Dedifferentiated amniotic fluid mesenchymal stem cell (primary cell): Measurements from ENCODE around the gene NFATC1.
A peak's percentile ranks its signal among the peaks of the same experiment; 100 is the strongest.
"Not testable (repeated sequence)": the region's sequence is repeated elsewhere in the genome, so short reads cannot be mapped to it uniquely, and the experiment has no call there.

Experiments
- DNase-seq: peaks from one replicate; pipeline ENCODE4 v3.0.0-alpha.2; 2016; ENCODE audit errors: extremely low spot score

Gene NFATC1

DNA sequence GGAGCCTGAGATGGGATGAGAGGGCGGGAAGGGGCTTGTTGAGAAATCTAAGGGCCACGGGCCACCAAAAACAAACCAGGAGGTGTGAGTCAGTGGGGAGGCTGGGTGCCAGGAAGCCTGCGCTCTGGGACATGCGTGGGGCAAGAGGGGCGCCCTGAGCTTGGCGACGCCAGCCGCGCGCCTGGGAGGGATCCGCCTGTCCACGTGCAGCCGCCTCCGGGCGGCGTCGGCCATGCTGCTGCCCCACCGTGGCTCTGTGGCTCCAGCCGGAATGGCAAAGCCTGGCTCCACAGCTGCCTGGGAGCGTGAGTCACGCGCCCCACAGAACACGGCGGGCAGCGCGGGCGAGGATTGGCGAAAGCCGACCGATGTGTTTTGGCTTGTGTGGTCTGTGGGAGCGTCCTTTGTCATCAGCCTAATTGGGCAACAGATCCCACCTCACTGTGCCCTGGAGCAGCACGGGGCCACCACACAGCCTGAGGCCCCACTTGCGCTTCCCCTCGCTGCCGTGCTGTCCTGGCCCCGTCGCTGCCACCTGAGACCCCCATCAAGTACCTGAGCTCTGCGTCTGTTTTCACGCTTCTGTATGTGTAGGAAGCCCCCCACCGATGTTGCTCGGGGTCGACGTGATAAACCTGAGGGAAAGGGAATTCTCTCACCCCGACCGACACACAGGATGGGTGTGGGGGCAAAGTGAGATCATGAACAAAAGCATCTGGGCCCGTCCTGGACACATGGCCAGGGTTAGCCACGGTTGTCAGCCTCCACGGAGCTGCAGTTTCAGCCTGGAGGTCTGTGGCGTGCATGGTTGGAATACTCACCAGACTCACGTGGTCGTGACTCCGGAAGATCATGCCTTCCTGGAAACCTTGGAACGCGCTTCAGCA, 80.5 kb downstream of the NFATC1 start:
- no peak for DNase-seq

DNA sequence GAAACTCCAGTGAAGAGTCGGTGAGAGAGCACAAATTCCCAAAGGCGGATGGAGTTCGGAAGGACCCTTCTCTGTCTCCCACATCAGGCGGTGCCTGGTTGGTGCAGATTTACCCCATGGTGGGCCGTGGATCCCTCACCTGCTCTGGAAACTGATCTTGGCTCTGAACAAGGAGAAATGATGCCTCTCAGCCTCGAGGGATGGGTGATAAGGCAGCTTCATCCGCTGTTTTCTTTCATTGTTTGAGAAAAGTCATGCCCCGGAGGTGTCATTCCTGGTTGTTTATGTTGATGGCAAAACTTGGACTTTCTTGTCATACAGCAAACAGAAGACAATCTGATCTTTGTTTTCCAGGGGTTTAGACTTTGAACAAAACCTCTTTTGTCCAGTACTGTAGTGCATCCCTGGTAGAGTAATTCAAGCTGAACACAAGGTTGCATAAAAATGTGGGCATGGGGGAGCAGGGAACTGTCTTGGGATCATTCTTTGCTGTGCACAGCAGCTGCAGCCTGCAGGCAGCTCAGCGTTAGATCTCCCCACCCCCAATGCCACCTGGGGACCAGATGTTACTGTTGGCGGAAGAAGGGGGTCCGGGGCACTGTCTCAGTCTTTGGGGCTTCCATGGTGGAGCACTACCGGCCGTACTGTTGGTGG, 81.3 kb downstream of the NFATC1 start:
- DNase-seq = no peak

DNA sequence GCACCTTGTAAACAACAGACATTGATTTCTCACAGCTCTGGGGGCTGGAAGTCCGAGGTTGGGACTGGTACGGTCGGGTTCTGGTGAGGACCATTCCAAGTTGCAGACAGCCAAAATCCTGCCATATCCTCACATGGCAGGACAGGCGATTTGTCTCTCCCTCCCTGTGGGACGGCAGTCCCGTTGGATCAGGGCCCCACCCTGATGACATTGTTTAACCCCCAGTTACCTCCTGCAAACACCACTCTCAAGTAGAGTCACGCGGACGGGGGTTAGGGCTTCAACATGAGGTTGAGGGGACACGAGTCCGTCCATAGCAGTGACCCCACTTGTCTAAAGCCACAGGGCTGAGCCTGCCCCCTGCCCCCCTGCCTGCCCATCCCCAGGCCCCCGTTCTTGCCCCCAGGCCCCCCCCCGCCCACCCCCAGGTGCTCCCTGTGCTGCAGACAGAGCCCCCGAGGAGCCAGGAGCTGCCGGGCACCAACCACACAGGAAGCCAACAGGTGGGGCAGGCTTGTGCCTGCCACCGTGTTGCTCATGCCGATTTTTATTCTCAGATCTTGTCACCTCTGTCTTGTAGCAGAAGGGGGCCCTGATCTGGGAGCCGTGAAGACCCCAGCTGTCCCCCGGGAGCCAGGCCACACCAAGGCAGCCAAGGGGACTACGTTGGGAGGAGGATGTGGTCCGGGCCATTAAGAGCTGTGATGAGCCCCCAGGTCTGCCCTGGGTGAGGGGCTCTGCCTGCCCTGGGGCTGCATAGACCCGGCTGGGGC, 82.2 kb downstream of the NFATC1 start:
- no peak for DNase-seq

DNA sequence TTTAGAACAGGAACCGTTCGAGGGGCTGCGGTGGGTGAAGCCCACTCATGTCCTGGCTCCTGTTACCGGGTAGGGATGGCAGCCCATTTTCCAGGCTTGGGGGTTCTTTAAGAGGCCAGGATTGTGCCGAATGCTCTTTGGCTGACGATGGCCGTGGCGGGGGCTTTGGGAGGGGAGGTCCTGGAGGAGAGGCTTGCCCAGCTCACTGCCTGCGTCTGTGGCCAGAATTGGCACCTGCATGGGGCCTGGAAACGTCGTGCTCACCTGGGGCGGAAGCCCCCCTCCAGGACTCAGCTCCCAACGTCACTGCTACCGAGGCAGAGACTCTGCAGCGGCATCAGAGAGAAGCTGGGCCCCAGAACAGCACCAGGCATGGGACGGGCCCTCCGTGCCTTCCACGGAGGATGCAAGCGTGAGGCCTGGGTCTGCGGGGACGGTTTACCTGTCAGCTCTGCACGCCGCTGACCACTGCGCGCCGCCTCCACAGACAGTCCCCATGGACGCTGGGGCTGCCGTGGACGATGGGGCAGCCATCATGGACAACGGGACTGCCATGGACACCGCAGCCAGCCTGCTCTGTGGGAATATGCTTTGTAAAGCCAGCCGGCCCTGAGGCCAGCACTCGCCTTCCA, 82.9 kb downstream of the NFATC1 start:
- no peak for DNase-seq

DNA sequence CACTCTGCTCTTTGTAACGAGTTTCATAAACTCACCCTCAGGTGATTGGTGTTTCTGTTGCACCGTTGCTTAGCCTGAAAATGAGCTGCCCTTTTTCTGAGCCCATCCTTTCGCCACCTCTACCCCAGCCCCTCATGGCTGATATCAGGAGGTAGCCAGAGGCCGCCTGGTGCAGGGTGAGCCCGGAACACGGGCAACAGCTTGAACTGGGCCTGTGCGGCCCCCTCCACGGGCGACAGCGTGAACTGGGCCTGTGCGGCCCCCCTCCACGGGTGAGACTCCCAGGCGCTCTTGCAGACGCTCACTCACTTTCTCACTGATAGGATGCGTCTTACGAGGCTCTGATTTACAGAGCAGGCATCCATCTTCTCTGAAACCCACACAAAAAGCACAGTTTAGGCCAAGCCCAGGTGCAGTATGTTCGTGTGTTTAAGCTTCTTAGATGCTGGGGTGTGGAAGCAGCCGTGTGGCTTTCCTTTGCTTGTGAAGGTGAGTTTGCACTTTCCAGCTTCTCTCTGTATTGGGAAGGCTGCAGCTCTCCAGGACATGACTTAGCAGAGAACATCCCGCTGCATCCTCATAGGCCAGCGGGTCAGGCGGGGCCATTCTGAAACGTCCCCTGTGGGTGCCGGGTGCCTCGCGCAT, 83.5 kb downstream of the NFATC1 start:
- no peak for DNase-seq

DNA sequence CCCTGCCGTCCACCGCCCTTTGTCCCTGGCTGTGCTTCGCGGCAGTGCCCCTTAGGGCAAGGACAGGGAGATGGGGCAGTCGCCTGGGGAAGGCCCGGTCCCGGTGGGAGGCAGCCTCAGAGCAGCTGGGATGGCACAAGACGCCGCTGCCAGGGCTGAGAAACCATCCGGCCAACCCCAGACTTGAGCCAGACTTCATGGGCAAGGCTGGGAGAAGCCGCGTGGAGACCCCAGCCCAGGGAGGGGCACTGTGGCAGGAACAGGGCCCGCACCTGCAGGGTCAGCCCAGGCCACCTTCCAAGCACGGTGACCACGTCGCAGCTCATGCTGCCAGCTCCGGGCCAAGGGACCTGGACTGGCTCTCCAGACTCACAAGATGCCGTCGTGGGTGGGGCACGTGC, 84.0 kb downstream of the NFATC1 start:
- no peak for DNase-seq

DNA sequence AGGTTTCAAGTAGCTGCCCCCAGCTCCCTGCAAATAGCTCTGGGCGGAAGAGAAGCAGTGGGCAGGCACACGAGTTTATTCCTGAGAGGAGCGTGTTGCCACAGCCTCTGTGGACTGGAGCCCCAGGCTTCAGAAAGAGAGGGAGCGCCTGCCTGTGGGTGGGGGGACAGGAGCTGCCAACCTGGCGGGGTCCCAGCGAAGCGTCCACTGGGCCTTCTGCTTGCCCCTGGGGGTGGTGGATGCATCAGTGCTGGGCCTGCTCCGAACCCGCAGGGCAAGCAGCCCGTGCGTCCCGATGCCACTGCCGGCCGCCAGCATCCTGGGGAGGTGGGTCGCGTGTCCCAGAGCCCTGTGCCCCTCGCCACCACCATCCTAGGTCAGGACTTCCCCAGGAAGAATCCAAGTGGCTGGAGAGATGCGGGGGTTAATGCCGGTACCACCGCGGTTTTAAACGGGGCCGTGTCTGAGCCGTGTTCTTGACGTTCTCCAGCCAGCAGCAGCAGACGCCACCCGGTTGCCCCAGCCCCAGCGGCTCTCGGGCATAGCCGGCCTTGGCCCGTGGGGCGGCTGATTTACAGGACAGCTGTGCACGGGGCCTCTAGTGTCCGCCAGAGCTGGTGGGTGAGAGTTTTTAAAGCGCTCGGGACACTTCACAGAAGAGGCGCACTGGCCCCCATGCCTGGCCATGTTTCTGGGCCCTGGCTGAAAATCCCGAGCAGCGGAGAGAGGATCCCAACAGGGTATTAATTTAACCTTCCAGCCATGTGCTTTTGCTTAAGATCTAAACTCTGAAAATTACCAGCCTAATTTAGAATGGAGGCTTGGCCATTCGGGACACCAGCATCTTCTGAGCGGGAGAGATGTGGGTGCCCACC, 84.7 kb downstream of the NFATC1 start:
- no peak for DNase-seq

DNA sequence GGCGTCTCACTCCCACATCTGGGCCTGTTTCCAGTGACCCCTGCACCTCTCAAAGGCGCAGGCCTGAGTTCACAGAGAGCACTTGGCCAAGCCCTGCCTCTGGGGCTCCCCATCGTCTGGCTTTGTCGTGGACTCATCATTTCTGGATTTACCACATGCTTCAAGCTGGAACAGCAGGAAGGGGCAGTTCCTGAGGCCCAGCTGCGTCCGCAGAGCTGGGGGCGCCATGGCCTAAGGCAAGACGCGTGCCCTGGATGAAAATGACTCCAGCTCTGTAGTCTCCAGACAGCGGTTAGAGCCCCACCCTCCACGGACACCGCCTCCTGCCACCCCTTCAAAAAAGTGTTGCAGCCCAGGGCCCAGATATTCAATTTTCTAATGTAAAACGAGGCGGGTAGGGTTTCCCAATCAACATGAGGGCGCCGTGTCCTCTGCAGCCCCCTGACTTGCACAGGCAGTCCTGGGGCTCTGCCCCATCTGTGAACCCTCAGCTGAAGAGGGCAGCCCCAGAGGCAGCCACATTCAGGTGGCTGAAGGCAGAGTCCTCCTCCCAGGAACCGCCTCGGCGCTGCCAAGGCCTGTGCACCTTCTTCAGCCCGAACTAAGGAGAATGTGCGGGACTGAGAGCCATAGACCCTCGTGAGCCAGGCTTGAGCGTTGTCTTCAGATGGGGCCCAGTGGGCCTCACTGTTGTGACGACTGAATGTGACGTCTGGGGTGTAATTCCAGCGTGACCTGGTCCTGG, 85.5 kb downstream of the NFATC1 start:
- DNase-seq = no peak

DNA sequence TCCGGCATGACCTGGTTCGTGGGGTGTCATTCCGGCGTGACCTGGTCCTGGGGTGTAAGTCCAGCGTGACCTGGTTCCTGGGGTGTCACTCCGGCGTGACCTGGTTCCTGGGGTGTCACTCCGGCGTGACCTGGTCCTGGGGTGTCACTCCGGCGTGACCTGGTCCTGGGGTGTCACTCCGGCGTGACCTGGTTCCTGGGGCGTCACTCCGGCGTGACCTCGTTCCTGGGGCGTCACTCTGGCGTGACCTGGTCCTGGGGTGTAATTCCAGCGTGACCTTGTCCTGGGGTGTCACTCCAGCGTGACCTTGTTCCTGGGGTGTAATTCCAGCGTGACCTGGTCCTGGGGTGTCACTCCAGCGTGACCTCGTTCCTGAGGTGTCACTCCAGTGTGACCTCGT, 87.7 kb downstream of the NFATC1 start:
- DNase-seq = not testable (repeated sequence)

DNA sequence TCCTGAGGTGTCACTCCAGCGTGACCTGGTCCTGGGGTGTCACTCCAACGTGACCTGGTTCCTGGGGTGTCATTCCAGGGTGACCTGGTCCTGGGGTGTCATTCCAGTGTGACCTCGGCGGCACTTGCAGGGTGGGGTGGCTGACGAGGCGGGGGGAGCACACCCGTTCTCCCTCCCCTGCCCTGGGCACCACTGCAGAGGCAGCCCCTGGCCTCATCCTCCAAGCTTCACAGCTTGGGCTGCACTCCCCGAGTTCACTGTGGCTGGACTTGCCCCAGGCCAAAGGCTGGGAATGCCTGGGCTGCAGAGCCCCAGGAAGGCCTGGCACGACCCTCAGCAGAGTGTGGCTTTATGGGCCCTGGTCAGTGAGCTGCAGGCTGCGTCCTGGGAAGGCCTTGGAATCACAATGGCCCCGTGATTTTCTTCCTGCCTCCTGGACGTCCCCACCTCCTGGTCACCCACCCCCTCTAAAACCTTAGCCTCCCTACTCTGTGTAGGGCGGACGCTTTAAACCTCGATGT, 88.3 kb downstream of the NFATC1 start:
- DNase-seq = no peak

DNA sequence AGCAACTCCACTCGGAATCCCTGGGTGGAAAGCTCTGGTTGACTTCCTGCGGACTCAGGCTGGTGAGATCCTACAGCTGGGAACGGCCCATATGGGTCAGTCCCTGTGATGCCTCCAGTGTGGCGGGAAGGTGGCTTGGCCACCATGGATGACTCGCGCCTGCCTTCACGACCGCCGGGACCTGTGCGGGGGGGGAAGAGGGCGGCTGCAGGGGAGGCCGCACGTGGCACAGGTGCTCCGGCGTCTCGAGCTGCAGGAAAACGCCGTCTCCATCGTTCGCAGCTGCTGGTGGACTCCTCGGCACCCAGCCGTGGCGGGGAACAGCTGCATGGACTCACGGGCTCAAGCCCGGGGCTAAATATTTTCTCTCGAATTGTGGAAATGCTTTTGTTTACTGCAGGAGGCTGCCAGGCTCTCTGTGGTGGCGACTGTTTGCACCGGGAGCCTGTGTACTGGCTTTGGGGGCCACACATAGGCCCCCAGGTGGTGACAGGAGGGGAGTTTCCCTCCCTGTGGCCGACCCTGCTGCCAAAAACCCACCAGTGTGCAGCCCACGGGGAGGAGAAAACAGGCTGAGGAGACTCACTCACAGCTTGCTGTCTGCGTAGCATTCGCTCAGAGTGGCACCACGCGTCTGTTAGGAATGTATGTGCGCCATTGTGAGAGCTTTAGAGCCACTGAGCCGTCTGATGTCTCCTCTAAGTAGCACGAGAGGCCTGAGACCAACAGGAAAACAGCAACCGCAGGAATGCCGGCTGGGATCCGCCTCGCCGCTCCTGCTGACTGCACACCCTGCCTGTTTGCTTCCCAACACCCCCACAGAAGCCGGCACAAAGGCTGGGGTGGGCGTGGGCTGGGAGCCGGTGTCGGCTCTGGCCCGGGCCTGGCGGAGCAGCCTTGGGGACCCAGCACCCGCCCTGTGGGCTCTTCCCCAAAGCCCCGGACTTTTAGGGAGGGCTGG, 89.2 kb downstream of the NFATC1 start:
- peak; percentile 97 for DNase-seq

DNA sequence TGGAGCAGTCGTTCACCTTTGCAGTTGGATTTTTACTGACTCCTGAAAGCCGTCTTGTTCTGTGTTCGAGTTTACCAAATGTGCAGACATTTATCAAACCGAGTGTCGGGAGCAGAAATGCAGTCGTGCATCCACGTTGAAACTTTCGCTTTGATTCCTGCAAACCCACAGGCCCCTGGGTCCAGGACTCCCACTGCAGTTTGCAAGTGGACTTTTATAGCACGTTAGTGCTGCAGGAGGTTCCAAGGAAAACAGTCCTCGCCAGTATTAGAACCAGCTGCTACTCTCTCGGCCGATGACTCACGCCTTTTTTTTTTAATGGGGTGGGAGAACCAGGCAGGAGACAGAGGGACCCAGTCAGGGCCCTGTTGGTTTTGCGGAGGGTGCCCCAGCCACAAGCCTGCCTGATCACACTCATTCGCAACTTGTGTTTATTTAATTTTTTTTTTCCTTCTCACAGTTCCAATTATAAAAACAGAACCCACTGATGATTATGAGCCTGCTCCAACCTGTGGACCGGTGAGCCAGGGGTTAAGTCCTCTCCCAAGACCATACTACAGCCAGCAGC, 90.1 kb downstream of the NFATC1 start:
- peak; percentile 89 for DNase-seq

DNA sequence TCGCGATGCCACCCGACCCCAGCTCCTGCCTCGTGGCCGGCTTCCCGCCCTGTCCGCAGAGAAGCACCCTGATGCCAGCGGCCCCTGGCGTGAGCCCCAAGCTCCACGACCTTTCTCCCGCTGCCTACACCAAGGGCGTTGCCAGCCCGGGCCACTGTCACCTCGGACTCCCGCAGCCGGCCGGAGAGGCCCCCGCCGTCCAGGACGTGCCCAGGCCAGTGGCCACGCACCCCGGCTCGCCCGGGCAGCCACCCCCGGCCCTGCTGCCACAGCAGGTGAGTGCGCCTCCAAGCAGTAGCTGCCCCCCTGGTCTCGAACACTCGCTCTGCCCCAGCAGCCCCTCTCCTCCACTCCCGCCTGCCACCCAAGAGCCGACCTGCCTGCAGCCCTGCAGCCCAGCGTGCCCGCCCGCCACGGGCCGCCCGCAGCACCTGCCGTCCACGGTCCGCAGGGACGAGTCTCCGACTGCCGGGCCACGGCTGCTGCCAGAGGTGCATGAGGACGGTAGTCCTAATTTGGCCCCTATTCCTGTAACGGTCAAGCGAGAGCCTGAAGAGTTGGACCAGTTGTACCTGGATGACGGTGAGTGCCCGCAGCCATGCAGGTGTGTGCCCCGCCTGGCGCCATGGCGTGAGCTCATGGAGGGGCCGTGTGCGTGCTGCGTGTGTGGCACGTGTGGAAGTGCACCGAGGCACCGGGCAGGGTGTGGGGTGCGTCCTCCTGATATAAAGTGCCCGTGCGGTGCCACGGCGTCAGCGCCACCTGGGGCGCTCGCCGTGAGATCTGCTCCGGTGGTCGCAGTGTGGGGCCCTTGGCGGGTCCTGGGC, 90.8 kb downstream of the NFATC1 start:
- DNase-seq = no peak

DNA sequence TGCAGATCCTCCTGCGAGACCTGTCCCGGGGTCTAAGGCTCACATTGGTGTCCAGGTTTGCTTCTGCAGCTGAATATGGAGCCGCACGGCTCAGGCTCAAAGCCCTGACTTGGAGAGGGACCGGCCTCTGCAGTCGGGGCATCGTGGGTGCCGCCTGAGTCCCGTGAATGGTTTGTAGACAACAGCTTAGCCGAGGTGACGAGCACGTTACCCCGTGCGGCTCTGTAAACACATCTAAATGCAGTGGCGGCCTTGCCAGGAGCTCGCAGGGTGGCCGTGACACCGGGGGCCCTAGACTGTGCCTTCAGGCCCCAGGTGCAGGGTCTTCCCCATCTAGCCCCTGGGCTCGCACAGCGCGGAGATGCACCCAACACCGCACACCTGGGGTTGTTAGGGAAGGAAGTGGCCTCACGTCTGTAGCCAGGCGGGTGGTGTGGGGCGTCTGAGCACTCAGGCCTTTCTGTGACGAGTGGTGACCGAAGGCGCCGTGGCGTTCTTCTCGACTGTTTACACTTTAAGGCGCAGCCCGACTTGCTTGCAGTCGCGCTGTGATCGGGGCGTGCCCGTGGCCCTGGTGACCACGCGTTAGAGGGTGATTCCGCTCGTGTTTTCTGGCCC, 91.6 kb downstream of the NFATC1 start:
- DNase-seq = no peak

DNA sequence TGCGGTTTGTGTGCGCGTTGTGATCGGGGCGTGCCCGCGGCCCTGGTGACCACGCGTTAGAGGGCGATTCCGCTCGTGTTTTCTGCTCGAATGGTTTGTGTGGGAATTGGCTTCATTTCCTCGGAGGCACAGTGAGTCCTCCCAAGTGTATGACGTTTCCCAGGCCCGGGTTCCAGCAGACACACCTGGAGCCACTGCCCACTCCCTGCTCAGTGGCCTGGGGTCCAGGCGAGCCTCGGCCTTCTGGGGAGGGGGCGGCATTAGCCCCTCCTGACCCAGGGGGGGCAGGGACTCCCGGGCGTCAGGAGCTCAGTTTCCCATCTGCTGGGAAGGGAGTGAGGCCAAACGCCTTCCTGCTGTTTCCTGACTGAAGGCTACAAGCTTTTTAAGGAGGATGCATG, 92.1 kb downstream of the NFATC1 start:
- no peak for DNase-seq

DNA sequence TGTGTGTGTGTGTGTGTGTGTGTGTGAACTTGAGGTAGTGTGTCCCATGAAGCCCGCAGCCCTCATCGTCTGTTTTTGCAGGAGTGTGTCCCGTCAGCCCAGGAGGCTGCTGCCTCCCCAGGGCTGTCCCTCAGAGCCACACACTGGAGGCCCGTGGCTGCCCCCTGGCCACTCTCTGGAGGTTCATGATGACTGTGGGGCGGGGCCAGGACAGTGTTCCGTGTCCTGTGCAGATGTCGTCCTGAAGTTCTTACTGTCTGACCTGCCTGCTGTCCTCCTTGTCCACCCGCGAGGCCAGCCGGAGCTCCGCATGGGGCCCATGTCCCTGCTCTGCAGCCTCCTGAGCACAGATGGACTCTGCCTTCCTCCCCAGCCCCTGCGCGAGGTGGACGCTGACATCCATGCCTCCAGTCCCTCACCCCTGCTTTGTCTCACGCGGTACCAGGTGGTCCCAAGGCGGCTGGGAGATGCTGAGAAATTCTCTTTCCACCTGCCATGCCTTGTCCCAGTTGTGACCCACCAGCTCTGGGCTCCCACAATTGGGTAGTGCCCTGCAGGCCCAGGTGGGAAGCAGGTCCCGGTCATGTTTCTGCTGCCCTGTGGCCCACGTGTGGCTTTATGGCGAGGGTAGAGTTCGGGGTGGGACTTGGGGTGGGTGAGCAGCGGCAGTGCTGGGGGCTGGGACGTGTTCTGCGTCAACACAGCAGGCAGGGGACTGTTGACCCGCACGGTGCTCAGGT, 92.8 kb downstream of the NFATC1 start:
- DNase-seq = no peak
